Rectal smooth muscle tissue (tissue), 1 donor: Measurements from ENCODE around the gene AZGP1.
"Not testable (repeated sequence)": the region's sequence is repeated elsewhere in the genome, so short reads cannot be mapped to it uniquely, and the experiment has no call there.

Source experiments
- H3K27ac ChIP-seq: one replicate; pipeline ENCODE4 v1.7.0; 2013; ENCODE audit warnings: low read depth, low read length, inconsistent platforms
- H3K27me3 ChIP-seq: one replicate; pipeline ENCODE4 v1.7.0; 2013; ENCODE audit warnings: low read length; ENCODE audit not compliant: control insufficient read depth, insufficient read depth
- H3K36me3 ChIP-seq: one replicate; pipeline ENCODE4 v1.7.0; 2013; ENCODE audit warnings: low read length; ENCODE audit not compliant: control insufficient read depth, insufficient read depth
- H3K4me1 ChIP-seq: one replicate; pipeline ENCODE4 v1.7.0; 2013; ENCODE audit warnings: low read length; ENCODE audit not compliant: control insufficient read depth, insufficient read depth
- H3K4me3 ChIP-seq: one replicate; pipeline ENCODE4 v1.7.0; 2013; ENCODE audit warnings: low read length
- H3K9ac ChIP-seq: one replicate; pipeline ENCODE4 v1.7.0; 2013; ENCODE audit warnings: low read length

AZGP1 gene

DNA sequence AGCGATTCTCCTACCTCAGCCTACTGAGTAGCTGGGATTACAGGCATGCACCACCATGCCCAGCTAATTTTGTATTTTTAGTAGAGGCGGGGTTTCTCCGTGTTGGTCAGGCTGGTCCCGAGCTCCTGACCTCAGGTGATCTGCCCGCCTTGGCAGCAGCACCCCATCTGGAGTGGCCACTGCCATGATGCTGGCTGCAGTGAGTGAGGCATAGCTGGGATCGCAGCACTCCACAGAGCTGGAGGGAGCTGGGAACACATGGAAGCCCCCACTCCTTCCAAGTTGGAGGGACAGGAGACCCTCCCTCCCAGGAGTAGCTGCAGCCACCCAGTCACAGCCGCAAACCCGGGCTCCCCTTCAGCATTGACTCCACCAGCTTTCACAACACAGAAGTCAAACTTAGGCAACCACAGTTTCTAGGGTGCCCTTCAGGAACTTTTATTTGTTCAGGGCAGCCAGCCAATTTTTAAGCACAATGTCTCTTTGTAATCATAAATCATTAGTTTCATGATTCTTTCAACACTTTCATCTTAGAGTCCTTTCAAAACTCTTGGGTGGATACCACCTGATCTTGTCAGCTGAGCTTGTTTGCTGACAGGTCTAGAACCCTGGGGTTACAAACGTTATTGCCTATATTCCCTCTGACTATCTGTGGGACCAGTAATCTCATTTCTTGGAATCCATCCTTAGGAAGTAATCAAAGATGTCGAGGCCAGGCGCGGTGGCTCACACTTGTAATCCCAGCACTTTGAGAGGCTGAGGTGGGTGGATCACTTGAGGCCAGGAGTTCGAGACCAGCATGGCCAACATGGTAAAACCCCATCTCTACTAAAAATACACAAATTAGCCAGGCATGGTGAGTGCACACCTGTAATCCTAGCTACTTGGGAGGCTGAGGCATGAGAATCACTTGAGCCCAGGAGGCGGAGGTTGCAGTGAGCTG, 36.8 kb upstream of the AZGP1 start:
- H3K27ac ChIP-seq, H3K36me3 ChIP-seq, H3K9ac ChIP-seq, H3K4me3 ChIP-seq, H3K27me3 ChIP-seq: not testable (repeated sequence)
- H3K4me1 ChIP-seq: peaks cover 11% of the 10 kb centered on the region

DNA sequence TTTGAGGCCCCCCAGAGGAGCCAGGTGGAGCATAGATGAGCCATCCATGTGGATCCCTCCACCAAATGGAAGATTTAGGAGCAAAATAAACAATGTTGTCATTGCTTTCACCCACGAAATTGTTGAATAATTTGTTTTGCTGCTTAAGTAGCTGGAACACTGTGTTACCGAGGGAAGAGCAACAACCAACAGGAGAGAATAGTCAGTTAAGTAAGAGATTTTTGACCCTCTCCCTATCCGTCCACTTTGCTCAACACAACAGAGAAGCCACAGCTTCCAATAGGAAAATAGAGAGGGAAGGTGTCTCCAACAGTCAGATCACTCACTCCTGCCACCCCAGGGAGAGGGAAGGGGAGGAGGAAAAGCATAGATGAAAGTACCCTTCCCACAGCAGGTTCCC, 35.7 kb upstream of the AZGP1 start:
- H3K27me3 ChIP-seq: no peaks in the 10 kb centered on the region
- no peaks in the 10 kb centered on the region for H3K36me3 ChIP-seq
- H3K4me3 ChIP-seq: no peak overlapping the region
- H3K9ac ChIP-seq: no peak overlapping the region
- no peak overlapping the region for H3K27ac ChIP-seq
- H3K4me1 ChIP-seq: peaks cover 7% of the 10 kb centered on the region

DNA sequence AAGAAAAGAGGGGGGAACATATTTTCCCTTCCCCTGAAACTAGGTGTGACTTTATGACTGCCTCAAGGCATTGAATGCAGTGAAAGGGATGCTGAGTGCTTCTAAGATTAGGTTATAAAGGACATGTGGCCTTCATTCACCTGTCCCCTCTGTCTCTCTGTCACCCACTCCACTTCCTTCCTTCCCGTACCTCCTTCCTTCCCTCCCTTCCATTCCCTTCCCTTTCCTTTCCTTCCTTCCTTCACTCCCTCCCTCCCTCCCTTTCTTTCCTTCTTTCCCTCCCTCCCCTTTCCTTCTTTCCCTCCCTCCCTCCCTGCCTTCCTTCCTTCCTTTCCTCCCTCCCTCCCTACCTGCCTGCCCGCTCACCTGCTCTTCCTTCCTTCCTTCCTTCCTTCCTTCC, 35.1 kb upstream of the AZGP1 start:
- peaks cover 4% of the 10 kb centered on the region for H3K4me1 ChIP-seq
- no peak overlapping the region for H3K4me3 ChIP-seq
- H3K9ac ChIP-seq: no peak overlapping the region

DNA sequence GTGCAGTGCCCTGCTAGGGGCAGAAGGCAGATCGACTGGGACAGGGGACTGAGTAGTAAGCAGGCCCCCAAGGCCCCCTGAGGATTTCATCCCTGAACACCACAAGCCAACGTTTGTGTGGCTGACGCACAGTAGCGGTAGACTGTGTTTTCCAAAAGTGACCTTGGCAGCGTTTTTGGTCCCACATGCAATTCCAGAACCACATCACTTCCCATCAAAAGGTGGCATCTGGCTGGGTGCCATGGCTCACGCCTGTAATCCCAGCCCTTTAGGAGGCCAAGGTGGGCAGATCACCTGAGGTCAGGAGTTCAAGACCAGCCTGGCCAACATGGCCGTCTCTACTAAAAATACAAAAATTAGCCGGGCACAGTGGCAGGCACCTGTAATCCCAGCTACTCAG, 34.1 kb upstream of the AZGP1 start:
- not testable (repeated sequence) for H3K27ac ChIP-seq, H3K9ac ChIP-seq, H3K27me3 ChIP-seq, H3K4me1 ChIP-seq, H3K36me3 ChIP-seq, H3K4me3 ChIP-seq

More for the DNA sequence above, 35.1 kb upstream of the AZGP1 start:
- no peaks in the 10 kb centered on the region for H3K27me3 ChIP-seq
- H3K36me3 ChIP-seq: no peaks in the 10 kb centered on the region
- no peak overlapping the region for H3K27ac ChIP-seq

DNA sequence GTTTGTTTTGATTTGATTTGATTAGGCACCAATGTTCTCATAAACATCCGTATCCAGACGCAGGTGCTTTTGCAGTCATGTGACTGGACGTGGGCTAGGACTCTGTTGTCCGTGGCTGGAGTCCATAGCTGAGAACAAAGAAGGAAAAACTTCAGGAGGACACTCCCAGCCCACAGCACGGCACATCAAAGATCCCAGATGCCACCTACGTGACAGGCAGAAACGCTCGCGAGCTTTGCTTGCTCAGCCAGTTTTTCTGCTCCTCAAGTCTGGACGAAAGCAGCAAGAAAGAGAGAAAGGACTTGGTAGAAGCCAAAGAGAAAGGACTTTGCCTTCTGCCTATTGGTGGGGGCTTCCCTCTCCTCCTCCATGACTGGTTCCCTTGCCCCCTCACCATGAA, 32.7 kb upstream of the AZGP1 start:
- Histone ChIP-seq H3K27me3 (no peaks in the 10 kb centered on the region), H3K36me3 (no peaks in the 10 kb centered on the region), H3K27ac (no peak overlapping the region), H3K4me1 (no peaks in the 10 kb centered on the region), H3K4me3 (no peak overlapping the region), H3K9ac (no peak overlapping the region)

DNA sequence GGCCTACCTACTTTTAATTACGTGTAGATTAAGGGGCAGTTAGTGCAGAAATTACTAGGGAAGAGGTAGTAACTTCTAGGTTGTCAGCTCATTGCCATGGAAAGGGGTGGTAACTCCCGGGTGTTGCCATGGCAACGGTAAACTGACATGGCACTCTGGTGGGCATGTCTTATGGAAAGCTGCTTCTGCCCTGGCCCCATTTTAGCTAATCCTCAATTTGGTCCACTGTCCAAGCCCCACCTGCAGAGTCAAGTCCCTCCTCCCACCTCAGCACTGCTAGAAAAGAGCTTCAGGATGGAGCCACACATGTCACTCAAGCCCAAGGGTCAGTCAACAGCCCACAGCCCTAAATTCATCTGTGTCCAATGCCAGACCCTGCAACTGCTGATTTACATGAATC, 32.1 kb upstream of the AZGP1 start:
- Histone ChIP-seq H3K27me3 (no peaks in the 10 kb centered on the region), H3K4me1 (no peaks in the 10 kb centered on the region), H3K27ac (no peak overlapping the region), H3K9ac (no peak overlapping the region), H3K4me3 (no peak overlapping the region), H3K36me3 (no peaks in the 10 kb centered on the region)

DNA sequence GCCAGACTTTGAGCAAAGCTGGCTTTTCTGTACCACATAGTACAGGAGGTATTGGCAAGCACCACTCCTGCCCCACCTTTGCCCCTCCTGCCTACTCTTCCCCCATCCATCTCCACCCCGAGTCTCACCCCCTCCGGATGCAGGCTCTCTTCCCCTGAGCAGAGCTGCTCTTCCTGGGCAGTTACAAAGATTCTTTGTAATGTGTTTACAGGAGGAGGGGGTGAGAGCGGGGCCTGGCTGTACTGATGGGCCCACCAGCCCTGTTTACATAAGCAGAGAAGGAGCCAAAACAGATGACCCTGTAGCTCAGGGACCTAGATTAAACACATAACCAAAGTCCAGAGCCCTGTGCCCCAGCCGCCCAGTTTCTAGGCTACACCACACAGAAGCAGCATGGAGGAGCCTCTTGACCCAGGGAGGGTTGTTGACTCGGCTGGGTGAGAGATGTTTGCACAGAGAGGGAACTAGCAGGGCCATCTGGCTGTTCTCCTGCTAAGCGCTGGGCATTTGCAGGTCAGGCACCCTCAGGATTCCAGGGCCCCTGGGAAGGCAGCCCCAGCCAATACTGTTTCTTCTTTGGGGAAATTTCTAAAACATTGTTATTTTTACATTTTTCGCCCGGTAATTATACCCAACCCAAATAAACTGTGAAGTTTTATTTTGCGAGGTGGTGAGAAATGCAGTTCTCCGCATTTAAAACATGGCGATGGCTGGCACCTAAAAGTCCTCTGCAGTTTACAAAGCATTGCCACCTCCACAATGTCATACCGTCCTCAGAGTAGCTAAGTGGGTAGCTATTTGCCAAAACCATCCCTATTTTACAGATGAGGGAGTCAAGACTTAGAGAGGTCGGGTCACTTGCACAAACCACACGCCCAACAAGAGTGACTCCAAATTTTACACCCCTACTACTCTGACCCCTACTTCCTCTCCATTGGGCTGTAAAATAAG, 28.2 kb upstream of the AZGP1 start:
- H3K4me1 ChIP-seq: no peaks in the 10 kb centered on the region
- no peak overlapping the region for H3K4me3 ChIP-seq
- no peak overlapping the region for H3K27ac ChIP-seq
- no peaks in the 10 kb centered on the region for H3K27me3 ChIP-seq
- no peak overlapping the region for H3K9ac ChIP-seq
- H3K36me3 ChIP-seq: no peaks in the 10 kb centered on the region

DNA sequence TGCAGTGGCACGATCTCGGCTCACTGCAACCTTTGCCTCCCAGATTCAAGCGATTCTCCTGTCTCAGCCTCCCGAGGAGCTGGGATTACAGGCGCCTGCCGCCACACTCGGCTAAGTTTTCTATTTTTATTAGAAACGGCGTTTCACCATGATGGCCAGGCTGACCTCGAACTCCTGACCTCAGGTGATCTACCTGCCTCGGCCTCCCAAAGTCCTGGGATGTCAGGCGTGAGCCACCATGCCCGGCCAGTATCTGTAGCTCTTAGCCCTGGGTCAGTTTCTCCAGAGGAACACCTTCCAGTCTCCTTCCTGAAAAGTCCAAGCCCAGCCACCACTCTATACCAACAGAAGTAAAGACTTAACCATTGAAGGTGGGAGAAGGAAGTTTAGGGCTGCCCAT, 24.4 kb upstream of the AZGP1 start:
- Histone ChIP-seq H3K36me3 (no peaks in the 10 kb centered on the region), H3K4me1 (no peaks in the 10 kb centered on the region), H3K9ac (no peak overlapping the region), H3K27me3 (no peaks in the 10 kb centered on the region), H3K4me3 (no peak overlapping the region), H3K27ac (no peak overlapping the region)

DNA sequence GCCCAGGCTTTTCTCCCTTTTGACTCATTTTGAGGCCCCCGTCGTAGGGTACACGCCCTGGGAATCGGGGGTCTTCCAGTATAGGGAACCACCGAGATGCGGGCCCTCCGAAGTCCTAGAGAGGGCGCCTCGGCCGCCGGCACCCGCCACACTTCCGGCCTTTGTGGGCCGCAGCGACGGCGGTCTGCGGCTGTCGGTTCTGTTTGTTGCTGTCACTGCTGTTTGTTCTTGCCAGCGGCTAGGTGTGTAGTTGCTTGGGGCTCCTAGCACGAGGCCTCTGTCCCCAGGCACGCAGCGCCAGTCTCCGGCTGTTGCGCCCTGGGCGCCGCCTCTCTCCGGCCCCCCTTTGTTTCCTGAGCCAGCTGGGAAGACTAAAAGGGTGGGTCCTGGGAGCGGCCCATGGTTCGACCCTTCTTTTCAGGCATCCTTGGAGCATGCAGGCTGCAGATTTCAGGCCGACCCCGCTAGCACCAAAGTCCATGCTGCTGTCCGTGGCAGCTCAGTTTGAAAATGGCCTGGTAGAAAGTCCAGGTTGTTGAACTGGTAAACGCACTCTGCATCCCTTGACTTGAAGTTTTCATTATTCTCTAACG, 21.8 kb upstream of the AZGP1 start:
- Histone ChIP-seq H3K4me3 (peak overlapping the region; percentile 76), H3K27me3 (no peaks in the 10 kb centered on the region), H3K36me3 (no peaks in the 10 kb centered on the region), H3K9ac (peak overlapping the region; percentile 46), H3K27ac (peak overlapping the region; percentile 52), H3K4me1 (peaks cover 3% of the 10 kb centered on the region)

DNA sequence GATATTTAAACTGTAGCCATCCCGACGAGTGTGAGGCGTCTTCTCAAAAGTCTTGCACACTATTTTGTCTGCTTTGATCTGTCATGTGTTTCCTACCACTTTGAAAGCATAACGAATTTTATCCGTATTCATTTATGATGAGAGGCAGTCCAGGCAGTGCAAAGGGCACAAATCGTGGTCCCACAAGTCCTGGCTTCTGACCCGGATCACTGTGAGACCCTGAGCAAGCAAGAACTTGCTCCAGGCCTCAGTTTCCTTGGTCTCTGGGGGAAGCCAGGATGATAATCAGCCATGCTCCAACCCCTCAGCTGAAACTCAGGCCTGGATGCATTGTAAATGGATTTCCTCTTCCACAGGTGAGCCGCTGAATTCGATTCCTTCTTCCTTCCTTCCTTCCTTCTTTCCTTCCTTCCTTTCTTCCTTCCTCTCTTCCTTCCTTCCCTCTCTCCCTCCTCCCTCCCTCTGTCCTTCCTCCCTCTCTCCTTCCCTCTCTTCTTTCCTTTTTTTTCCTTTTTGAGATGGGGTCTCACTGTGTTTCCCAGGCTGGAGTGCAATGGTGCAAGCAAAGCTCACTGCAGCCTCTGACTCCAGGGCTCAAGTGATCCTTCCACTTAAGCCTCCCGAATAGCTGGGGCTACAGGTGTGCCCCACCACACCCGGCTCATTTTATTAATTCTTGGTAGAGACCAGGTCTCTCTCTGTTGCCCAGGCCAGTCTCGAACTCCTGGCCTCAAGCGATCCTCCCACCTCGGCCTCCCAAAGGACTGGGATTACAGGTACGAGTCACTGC, 21.1 kb upstream of the AZGP1 start:
- Histone ChIP-seq H3K27ac (peak overlapping the region; percentile 52), H3K9ac (no peak overlapping the region), H3K36me3 (no peaks in the 10 kb centered on the region), H3K4me3 (peak overlapping the region; percentile 76), H3K4me1 (peaks cover 3% of the 10 kb centered on the region), H3K27me3 (no peaks in the 10 kb centered on the region)

DNA sequence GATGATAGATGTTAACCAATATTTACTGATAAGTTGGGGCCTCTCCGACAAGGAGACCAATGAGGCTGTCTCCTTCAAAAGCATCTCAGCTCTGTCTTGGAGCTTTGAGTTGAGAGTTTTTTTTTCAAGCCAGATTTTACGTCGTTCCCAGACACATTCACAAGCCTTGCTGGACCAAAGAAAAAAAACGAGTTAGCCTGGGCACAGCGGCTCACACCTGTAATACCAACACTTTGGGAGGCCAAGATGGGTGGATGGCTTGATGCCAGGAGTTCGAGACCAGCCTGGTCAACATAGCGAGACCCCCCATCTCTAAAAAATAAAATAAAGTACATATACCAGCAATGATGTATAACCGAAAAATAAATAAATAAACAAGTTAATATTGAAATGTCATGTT, 19.0 kb upstream of the AZGP1 start:
- Histone ChIP-seq H3K4me1 (peaks cover 3% of the 10 kb centered on the region), H3K9ac (no peak overlapping the region), H3K27me3 (no peaks in the 10 kb centered on the region), H3K27ac (no peak overlapping the region), H3K4me3 (no peak overlapping the region), H3K36me3 (no peaks in the 10 kb centered on the region)
